Lower leg skin (tissue), 4 donors: ENCODE results near the gene FGF22. TPM values are rescaled to one million over a fixed set of nuclear protein-coding genes. Genes with fewer than 3 reads are reported as not detected.
"Not testable (repeated sequence)": the region's sequence is repeated elsewhere in the genome, so short reads cannot be mapped to it uniquely, and the experiment has no call there.

Experiments used
- DNase-seq, 2 donors: peaks; one replicate each; pipeline ENCODE4 v3.0.0-alpha.2; 2019; ENCODE audit warnings: low spot score in 2 of 2
- H3K4me3 ChIP-seq: fragments of 200-600 bp; sonication (generic); 2 replicates; pipeline ENCODE4 v1.5.1; 2017; ENCODE audit warnings: mild to moderate bottlenecking, low read depth; ENCODE audit not compliant: poor library complexity, severe bottlenecking
- CTCF ChIP-seq, 3 donors: fragments of 450-650 bp; IDR thresholded peaks; one replicate each; pipeline ENCODE4 v1.5.1; 2016; ENCODE audit warnings: antibody characterized with exemption in 3 of 3, mild to moderate bottlenecking in 3 of 3, moderate library complexity in 2 of 3
- POLR2A ChIP-seq, 2 donors: fragments of 450-650 bp; IDR thresholded peaks; one replicate each; pipeline ENCODE4 v1.6.1; 2016 to 2017; ENCODE audit warnings: antibody characterized with exemption in 2 of 2, mild to moderate bottlenecking in 1 of 2, moderate library complexity in 1 of 2
- WGBS, 2 donors: methylation state at CpG; one replicate each; pipeline ENCODE4 v1.1.5; 2018; 5-methylcytosine and 5-hydroxymethylcytosine counted together
- intact Hi-C: fragments of 100-400 bp; cut with DNase I; formaldehyde crosslinking; loops from one replicate; pipeline ENCODE4 v1.15.0; 2023; ENCODE audit warnings: low total_unique reads
- total RNA-seq, 4 donors: library from RNA; depleted of rRNA; stranded (reverse); fragments of >200 nt; gene quantifications; one replicate each; pipeline ENCODE4 v1.1.0, GENCODE V29; 2016

Gene FGF22
- total RNA-seq, 4 donors from 2014 or later: 16.1 to 41.8 (median 25.6) TPM

- H3K4me3 ChIP-seq: no peak overlapping the region
- TF ChIP-seq POLR2A (IDR thresholded peaks at IDR 0.05) (no peak), CTCF (IDR thresholded peaks at IDR 0.05) (no peak)
- 94 to 97% methylated on average over 26 to 27 of the region's 27 CpGs for WGBS, 2 donors
- DNase-seq: no peak
- intact Hi-C loops: no loop called here
These were observed 20.9 kb upstream of the FGF22 start for GRCh38 chr19:618674-619285.

- intact Hi-C loops: no loop called here
- DNase-seq: no peak
- no peak for TF ChIP-seq CTCF (IDR thresholded peaks at IDR 0.05)
- no peak for TF ChIP-seq POLR2A (IDR thresholded peaks at IDR 0.05)
- no peak overlapping the region for H3K4me3 ChIP-seq
- WGBS, 2 donors: 94 to 95% methylated on average over 23 to 42 of the region's 47 CpGs
These were observed 20.2 kb upstream of the FGF22 start for GRCh38 chr19:619286-620002.

GRCh38 chr19:620166-620862 lies 19.4 kb upstream of the FGF22 start:
- 94 to 96% methylated on average over 28 to 49 of the region's 51 CpGs for WGBS, 2 donors
- no peak for DNase-seq
- TF ChIP-seq CTCF (IDR thresholded peaks at IDR 0.05): no peak
- TF ChIP-seq POLR2A (IDR thresholded peaks at IDR 0.05): no peak
- H3K4me3 ChIP-seq: no peak overlapping the region
- intact Hi-C loops: no loop called here

- intact Hi-C loops, DNase-seq, H3K4me3 ChIP-seq: not testable (repeated sequence)
- WGBS, 2 donors: 98 to 99% methylated on average over 19 to 41 of the region's 48 CpGs
These were observed 18.5 kb upstream of the FGF22 start for GRCh38 chr19:621191-621590.

- intact Hi-C loops: no loop called here
- no peak overlapping the region for H3K4me3 ChIP-seq
- WGBS, 2 donors: 93 to 95% methylated on average over 23 to 24 of the region's 24 CpGs
- no peak for DNase-seq
- no peak for TF ChIP-seq CTCF (IDR thresholded peaks at IDR 0.05)
- no peak for TF ChIP-seq POLR2A (IDR thresholded peaks at IDR 0.05)
These were observed 17.9 kb upstream of the FGF22 start for GRCh38 chr19:621819-622218.

GRCh38 chr19:622666-623065 lies 17.0 kb upstream of the FGF22 start:
- TF ChIP-seq CTCF (IDR thresholded peaks at IDR 0.05) (no peak), POLR2A (IDR thresholded peaks at IDR 0.05) (no peak)
- H3K4me3 ChIP-seq: no peak overlapping the region
- intact Hi-C loops: no loop called here
- DNase-seq: no peak
- WGBS, 2 donors: 96 to 97% methylated on average over 36 to 37 of the region's 37 CpGs
